ENCODE results near the gene KCNH2. TPM values are rescaled to one million over a fixed set of nuclear protein-coding genes. Genes with fewer than 3 reads are reported as not detected.

Gene KCNH2
- total RNA-seq, 1 experiment from 2014 or later, result 0.27 TPM

DNA sequence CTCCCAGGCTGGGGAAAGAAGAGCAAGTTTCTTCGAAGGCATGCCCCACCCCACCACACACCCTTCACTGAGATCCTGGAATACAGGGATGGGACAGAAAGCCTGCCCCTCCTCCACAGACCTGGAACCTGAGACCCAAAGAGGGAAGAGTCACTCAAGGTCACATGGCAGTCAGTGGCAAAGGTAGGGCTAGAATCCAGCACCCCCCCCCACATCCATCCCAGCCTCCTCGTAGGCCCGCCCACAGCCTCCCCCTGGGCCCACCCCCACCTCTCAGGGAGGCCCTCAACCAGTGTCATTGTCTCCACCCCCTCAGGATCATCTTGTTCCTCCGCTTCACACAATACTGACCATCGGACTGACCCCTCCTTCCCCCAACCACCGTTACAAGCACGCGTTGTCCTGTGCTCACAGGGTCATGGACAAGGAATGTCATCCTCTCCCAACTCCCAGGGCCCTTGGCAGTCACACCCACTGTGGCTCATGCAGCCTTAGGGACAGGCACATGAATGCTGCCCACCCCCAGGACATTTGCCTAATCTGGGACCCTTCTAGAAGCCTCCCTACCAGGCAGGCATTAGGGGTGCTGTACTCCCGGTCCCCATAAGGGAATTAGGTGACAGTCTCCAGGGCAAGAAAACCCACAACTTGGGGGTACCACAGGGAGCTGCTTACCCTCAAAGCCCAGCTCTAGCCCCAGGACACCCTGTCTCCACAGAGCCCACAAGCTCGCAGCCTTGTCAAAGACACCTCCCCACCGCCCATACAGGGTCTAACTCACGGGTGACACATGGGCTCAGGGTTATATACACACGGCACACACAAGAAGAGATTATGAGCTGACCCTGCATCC, 1.4 kb downstream of the KCNH2 start:
- no peak for DNase-seq (ENCODE audit: extremely low read depth, low read depth)

DNA sequence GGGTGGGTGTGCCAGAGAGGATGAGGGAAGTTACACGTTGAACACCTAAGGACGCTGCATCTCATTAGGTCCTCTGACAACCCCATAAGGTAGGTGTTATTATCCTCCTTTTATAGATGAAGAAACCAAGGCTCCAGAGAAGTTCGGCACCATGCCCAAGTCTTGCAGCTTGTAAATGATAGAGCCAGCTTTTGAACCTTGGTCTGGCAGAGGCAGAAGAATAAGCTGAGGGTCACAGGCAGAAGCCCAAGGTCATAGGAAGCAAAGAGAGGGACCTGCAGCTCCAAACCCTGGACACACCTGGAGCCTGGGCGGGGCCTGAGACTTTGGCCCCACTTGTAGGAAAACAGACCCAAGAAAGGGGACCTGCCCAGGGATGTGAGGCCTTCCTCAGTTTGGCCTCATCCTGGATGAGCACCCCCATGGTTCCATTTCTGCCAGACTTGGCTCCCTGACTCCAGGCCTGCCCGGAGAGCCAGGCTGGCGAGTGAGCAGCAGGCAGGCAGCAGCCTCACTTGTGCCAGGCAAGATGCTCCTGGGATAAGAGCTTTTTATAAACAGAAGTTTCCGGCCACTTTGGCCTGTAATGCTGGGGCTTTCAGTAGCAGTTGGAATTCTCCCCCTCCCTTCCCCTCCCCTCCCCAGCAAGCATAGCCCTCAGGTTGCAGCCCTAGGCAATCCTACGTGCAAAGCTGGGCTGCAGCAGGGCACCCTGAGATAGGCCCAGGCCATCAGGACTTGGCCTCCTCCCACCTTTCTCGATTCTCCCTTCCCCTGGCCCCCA, 2.4 kb downstream of the KCNH2 start:
- DNase-seq (ENCODE audit: extremely low read depth, low read depth), result no peak

DNA sequence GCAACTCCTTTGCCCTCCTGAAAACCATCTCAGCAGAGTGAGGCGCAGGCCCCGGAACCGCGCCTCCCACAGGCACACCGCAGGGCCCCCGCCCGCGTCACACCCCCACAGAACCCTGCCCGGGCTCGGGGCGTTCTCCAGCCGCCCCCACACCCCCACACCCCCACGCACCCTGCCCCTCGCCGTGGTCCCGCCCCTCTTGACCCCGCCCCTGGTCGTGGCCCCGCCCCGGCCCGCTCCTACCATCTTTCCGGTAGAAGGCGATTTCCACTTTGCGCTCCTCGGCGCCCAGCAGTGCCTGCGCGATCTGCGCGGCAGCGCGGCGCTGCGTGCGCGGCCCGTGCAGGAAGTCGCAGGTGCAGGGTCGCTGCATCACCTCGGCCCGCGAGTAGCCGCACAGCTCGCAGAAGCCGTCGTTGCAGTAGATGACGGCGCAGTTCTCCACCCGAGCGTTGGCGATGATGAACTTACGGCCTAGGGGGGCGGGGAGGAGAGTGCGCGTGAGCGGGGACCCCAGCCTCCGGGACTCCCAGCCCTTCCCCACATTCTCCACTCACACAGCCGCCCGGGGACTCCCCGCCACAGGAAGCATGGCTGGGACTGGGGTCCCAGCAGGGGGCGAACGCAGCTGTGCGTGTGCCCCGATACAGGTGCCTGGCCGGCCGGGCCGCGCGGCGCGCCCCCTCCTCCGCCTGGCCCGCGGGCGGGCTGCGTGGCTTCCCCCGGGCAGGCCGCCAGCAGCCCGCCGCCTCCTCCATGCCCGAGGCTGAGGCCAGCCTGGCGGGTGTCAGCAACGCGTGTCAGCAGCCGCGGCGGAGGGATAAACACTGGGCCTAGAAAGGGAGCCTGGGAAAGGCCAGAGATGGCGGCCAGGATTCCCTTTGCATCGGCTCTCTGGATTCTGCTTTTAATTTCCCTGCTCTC, 3.4 kb downstream of the KCNH2 start:
- peak; percentile 44 for DNase-seq (ENCODE audit: extremely low read depth, low read depth)

DNA sequence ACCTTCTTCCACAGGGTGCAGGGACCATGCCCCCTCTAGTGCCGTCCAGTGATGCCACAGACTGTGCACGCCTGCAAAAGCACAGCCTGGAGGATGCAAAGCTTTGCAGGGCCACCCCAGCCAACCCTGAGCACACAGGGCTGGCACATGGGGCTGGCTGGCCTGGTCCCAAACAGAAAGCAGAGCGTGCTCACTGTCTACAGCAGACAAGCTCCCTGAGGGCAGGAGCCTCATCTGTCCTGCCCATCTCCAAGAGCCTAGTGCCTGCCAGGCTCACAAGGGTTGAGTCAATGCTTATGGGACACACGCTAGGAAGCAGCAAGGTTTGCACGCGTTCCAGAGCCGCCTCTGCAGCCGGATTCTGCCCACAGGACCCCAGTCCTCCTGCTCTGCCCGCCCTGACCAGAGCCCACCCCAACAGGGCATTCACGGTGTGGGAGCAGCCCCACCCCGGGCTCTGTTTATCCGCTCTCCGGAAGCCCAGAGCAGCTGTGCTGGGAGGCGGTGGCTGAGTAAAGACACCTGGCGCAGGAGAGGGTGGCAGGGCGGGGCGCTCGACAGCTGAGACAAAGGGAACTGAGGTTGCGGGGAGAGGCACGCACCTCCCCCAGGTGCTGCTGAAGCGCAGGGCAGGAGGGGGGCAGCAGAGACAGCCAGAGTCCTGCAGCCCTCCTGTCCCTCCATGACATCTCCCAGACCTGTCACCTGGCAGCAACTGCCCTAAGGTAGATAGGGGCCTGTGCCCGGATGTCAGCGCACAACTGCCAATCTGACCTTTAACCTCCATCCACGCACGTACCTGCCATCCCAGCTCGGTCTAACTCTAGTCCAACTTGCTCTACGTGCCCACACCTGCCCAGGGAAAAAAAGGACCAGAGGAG, 4.3 kb downstream of the KCNH2 start:
- DNase-seq (ENCODE audit: extremely low read depth, low read depth), result no peak

DNA sequence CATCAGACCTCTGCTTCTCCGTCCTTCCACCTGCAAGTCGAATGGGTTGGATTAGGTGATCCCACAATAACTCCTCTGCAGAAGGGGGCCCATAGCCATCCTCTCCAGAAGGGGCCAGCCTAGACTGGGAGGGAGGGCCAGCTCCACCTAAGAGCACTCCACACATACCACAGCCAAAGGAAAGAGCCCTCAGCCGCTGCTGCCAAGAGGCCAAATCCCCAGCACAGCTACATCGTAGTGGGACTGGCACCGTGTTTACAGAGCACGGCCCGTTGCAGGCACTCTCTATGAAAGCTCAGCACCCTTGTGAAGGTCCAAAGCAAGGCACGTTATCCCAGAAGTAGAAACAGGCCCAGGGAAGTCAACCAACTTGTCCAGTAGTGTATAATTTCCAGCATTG, 5.4 kb downstream of the KCNH2 start:
- no peak for DNase-seq (ENCODE audit: extremely low read depth, low read depth)

DNA sequence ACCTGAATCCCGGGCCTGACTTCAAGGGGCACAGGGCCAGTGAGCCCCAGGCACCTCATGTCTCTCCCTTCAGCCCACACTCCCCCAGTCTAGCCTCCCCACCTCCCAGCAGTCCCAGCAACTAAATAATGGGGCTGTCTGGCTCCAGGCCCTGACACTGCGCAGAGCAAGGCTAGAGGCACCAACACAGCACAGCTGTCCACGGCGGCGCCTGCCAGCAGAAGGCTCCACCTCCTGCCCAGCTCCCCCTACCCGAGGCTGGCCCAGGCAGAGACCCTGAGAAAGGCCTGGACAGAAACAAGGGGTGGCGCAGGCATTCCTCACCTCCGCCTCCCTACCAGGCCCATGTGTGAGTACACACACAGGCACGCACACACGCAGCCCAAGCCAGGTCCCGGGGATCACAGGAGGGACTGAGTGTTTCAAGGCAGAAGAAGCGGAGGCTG, 6.1 kb downstream of the KCNH2 start:
- no peak for DNase-seq (ENCODE audit: extremely low read depth, low read depth)

DNA sequence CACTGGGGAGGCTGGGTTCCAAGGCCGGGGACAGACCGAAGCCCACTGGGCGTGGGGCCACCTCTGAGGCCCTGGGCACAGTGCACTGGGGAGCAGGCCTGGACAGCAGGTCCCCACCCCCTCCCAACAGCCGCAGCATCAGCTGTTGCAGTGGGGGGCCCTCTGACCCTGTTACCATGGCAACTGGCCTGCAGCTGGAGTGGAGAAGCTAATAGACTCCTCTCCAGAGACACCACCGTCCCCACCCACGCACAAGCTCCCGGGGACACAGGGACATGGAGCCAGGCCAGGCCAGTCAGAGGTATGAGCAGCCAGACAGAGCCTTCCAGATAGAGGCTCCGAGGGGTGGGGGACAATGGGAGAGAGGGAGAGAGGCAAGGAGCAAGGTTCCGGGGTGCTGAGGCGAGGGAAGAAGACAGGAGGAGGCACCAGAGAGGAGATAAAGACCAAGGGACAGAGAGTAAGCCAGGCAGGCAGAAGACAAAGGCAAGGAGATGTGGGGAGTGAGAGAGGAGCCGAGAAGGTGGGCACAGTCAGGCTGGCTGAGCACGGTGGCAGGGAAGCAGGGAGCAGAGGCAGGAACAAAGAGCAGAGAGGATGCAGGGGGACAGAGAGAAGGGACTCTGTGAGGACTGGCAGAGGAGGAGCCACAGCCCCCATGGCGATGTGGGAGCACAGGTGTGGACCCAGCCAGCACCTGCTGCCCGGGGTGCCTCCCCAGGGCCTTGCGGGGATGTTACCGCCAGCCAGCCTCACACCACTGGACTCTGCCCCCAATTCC, 6.7 kb downstream of the KCNH2 start:
- DNase-seq (ENCODE audit: extremely low read depth, low read depth), result no peak

DNA sequence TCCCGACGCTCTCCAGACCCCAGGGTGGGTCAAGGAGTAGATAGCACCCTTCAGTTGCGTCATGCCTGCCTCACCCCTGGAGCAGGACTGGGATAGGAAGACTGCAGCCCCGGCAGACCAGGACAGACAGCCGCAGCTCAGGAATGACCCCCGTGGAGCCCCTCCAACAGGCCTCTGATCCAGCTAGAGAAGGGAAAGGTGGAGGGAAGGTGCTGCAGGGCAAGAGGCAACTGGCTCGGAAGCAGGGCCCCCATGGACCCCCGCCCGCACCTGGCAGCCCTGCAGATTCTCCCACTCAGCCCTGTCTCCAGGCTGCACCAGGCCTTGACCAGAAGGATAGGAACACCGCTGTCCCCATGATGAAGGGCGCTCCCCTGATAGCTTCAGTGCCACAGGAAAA, 7.7 kb downstream of the KCNH2 start:
- no peak for DNase-seq (ENCODE audit: extremely low read depth, low read depth)

DNA sequence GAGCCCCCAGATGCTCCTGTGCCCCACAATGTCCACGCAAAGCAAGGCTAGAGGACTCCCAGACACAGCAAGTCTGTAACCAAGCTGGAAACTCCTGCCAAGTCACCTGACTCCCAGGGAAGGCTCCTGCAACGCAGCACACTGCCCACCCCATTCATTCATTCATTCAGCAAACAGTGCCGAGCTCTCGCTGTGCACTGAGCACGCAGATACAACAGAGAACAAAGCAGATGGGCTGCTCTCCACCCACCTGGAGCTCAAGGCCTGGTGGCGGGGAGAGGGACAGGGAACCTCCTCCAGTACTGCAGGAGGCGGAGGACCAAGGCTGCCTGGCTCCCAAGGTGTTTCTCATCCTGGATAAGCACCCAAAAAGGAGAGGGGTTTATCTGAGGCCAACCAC, 8.6 kb downstream of the KCNH2 start:
- no peak for DNase-seq (ENCODE audit: extremely low read depth, low read depth)

DNA sequence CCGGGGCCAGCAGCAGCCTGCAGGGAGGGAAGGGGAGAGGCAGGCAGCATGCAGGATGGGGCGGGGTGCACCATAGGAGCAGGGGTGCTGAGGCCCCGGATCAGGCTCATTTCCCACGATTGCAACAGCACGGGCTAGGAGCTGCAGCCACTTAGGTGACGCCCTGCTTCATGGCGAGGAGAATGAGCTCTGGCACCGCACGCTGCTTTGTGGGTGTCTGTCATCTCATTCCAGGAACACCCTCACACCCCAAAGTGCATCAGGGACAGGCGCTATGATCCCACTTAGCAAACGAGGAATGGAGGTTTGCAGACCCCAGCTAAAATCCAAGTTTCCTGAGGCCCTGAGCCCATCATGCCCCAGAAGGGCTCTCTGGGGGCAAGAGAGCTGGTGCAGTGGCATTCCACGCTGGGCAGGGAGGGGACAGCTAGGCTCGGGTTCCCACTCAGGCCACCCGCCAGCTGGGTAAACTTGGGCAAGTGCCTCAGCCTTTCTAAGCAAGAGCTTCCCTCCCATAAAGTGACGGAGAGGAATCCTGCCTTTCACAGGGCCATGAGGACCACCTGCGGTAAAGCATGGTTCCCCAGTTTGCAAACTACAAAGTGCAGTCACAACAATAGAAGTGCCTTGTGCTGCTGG, 9.3 kb downstream of the KCNH2 start:
- peak; percentile 38 for DNase-seq (ENCODE audit: extremely low read depth, low read depth)

DNA sequence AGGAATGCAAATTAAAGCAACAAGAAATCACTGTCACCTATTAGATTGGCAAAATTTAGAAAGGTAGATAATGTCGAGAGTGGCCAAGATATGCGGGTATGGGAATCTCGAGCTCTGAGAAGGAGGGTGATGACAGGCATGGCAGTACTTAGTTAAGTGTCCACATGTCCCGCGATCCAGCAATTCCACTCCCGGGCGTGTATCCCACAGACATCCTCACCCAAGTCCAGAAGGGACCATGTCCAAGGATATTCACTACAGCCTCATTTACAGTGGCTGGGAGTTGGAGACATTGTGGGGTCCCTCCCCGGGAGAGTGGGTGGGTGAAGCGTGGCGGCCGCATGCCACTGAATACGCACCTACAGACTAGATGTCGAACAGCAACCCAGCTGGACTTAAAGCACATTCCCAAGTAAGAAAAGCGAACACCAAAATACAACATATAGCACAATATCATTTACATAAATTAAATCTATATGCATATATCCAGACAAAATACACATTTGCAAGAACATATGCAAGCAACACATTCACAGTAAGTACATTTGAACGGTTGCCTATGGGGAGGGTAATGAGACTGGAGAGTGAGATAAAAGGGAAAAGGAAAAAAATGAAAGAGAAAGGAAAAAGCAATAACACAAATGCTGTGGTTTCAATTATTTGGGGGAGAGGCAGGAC, 9.9 kb downstream of the KCNH2 start:
- no peak for DNase-seq (ENCODE audit: extremely low read depth, low read depth)

DNA sequence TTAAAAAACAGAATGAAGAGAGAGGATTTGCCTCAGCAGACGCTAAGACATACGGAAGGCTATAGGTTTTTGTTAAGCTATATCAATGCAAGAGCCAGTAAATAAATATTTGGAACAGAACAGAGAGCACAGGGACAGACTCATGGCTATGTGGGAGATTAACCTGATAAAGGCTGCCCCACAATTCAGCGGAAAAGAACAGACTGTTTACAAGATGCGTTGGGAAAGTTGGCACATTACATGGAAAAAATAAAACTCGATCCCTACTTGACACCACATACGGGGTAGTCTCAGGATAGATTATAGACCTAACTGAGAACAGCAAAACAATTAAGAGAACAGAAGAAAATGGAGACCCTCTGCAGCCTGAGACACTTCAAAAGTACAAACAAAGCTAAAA, 10.8 kb downstream of the KCNH2 start:
- no peak for DNase-seq (ENCODE audit: extremely low read depth, low read depth)

DNA sequence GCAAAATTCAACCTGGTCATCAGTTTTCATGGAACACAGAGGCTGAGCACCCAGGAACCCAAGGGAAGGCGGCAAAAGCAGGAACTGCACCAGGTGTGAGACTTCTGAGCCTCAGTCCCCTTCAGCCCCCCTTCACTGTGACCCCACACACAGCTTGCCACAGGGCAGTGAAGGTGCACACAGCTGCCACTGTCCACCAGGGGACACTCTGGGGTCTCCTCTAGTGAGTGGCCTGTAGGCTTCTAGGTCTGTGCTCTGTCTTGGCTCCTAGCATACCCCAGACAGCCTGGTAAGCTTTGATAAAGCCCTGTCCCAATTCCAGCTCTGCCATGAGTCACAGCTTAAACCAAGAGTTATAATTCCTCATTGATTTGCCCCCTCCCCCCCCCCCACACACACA, 12.1 kb downstream of the KCNH2 start:
- DNase-seq (ENCODE audit: extremely low read depth, low read depth), result no peak

DNA sequence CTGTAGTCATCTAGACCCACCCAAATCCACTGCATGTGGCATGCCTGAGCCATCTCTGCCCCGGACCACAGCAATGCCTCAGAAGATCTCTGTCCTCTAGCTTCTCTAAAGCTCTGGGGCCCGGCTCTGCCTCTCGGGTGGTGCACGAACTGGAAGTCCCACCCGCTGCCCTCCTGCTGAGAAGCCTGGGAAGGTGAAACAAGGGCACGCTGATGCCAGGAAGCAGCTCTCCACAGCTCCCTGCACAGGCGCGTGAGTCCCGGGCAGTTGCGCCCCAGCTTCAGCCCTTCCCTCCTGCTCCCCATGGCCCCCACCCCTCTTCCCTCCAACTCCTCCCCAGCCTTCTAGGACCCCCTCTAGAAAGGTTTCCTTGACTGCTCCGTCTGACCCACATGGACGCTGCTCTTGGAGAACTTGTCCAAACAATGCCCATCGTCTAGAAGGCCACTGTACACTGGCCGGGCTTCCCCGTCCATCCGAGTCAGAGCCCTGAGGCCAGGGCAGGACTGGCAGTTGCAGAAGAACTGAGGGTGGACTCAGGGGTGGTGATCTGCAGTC, 12.8 kb downstream of the KCNH2 start:
- no peak for DNase-seq (ENCODE audit: extremely low read depth, low read depth)

DNA sequence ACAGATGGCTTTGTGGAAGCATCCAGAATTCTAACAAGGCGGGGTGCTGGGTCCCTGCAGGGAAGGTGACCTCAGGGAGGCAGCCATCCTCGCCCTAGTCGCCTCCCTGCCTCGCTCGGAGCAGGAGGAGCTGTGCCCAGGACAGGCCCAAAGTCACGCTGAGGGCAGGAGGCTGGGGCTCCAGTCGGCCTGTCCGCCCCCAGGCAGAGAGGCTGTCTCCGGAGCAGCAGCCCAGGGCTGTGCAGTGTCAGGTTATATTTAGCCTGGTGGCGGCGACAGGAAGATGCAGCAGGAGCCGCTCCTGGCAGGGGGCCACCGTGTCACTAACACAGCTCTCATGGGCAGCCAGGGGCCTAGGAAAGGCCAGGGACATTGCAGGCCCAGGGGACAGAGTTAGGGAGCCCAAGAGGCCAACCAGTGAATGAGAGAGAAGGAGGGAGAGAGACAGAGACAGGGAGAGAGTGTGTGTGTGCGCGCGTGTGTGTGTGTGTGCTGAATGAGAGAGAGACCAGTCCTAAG, 13.5 kb downstream of the KCNH2 start:
- no peak for DNase-seq (ENCODE audit: extremely low read depth, low read depth)

DNA sequence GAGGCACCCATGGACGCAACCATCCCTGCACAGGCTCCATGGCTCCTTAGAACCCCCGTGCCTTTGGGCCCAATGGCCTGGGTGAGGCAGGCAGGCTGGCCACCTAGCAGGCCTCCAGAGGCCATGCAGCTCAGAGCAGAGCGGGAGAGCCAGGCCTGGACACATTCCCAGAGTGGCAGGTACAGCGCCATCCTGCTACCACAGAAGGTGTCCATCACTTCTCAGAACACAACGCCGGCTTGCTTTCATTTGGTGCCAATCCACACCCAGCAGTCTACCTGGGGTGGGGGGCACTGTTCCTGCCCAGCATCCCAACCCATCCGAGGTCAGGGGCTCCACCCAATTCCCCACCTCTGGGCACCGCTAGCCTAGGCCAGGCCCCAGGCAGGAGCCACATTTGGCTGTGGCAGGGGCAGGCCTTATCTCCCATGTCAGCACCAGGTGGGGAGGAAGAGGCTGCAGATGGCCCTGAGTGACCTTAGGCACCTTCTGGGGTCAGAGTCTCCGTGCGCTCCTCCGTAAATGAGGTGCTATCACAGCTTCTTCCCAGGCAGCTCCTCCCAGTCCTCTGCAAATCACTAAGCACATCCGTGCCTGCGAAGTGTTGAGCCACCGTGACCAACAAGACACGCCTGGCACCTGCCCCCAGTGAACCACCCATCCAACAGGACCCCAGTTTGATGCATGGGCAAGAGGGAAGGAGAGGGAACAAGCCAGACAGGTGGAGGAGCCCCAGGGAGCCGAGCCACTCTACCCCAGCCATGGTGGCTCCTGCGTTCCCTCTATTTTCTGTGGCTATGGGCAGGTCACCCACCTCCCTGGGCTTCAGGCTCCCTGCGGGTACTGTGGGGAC, 14.2 kb downstream of the KCNH2 start:
- no peak for DNase-seq (ENCODE audit: extremely low read depth, low read depth)

Measured in NCI-H460 (cell line).